Peyer's patch (tissue), 4 donors: ENCODE data around the gene GMFB. TPM values are rescaled to one million over a fixed set of nuclear protein-coding genes. Genes with fewer than 3 reads are reported as not detected.

ENCODE experiments used
- DNase-seq, 3 donors: peaks; one replicate each; pipeline ENCODE4 v3.0.0-alpha.2; 2017 to 2019
- H3K27ac ChIP-seq, 4 donors: fragments of 200-600 bp; sonication (generic); one replicate each; pipeline ENCODE4 v1.5.1; 2016 to 2019
- H3K27me3 ChIP-seq, 2 donors: fragments of 200-600 bp; sonication (generic); one replicate each; pipeline ENCODE4 v1.5.1; 2019
- H3K36me3 ChIP-seq, 3 donors: fragments of 200-600 bp; sonication (generic); one replicate each; pipeline ENCODE4 v1.5.1; 2016 to 2019
- H3K4me1 ChIP-seq, 4 donors: fragments of 200-600 bp; sonication (generic); one replicate each; pipeline ENCODE4 v1.5.1; 2016 to 2019
- H3K4me3 ChIP-seq, 4 donors: fragments of 200-600 bp; sonication (generic); 1 replicate in 3 of 4; 2 replicates in 1 of 4; pipeline ENCODE4 v1.5.1; 2016 to 2019; ENCODE audit warnings: mild to moderate bottlenecking in 1 of 4
- H3K9me3 ChIP-seq, 4 donors: fragments of 200-600 bp; sonication (generic); one replicate each; pipeline ENCODE4 v1.5.1; 2016 to 2019; ENCODE audit warnings: mild to moderate bottlenecking in 1 of 4
- CTCF ChIP-seq, 6 experiments: fragments of 450-650 bp in 4 of 6; fragments of 200-600 bp in 2 of 6; sonication (generic) in 1 of 6; IDR thresholded peaks; one replicate each; pipeline ENCODE4 v1.5.1; 2017 to 2019; ENCODE audit warnings: antibody characterized with exemption in 6 of 6, mild to moderate bottlenecking in 3 of 6, moderate library complexity in 1 of 6
- POLR2A ChIP-seq, 2 donors: fragments of 450-650 bp; IDR thresholded peaks; one replicate each; pipeline ENCODE4 v1.5.1; 2017; ENCODE audit warnings: antibody characterized with exemption in 2 of 2, mild to moderate bottlenecking in 2 of 2, moderate library complexity in 2 of 2
- total RNA-seq, 4 donors: library from RNA; depleted of rRNA; stranded (reverse); fragments of >200 nt; gene quantifications; one replicate each; pipeline ENCODE4 v1.1.0, GENCODE V29; 2016

GMFB gene
- total RNA-seq, 4 donors from 2014 or later: 35.5 to 60.9 (median 41.3) TPM

DNA sequence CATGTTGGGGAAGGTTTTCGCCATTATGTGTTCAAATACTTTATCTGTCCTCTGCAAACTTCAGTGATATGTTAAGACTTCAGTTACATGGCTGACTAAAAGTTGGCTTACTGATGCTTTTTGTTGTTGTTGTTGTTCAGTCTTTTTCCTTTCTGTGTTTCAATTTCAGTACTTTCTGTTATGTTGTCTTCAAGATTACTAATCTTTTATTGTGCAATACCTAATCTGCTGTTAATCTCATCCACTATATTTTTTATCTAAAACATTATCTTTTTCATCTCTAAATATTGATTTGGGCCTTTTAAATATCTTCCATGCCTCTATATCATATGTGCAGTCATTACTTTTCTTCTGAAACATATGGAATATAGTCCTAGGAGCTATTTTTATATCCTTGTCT lies 27.9 kb upstream of the GMFB start:
- Histone ChIP-seq H3K9me3 (no peaks in the 10 kb centered on the region), H3K27me3 (no peaks in the 10 kb centered on the region), H3K27ac (no peak overlapping the region), H3K4me1 (no peaks in the 10 kb centered on the region), H3K4me3 (no peak overlapping the region), H3K36me3 (peaks cover 0 to 3% (median 0%) of the 10 kb centered on the region in 3 donors)
- no peak for TF ChIP-seq CTCF (IDR thresholded peaks at IDR 0.05)
- no peak for TF ChIP-seq POLR2A (IDR thresholded peaks at IDR 0.05)
- no peak for DNase-seq

DNA sequence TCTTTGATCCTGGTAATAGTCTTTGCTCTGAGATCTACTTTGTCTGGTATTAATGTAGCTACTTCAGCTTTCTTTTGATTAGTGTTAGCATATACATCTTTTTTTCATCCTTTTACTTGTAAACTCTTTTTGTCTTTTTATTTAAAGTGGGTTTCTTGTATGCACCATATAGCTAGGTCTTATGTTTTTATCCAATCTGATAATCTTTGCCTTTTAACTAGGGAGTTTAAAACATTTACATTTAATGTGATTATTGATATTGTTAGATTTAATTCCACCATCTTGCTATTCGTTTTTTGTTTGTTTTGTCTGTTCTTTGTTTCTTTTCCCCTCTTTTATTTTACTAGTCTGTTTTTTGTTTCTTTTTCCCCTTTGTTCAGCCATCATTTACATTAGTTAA lies 26.9 kb upstream of the GMFB start:
- Histone ChIP-seq H3K9me3 (no peaks in the 10 kb centered on the region), H3K4me3 (no peak overlapping the region), H3K36me3 (peaks cover 0 to 3% (median 0%) of the 10 kb centered on the region in 3 donors), H3K27ac (no peak overlapping the region), H3K4me1 (peaks cover 0 to 7% (median 3%) of the 10 kb centered on the region in 4 donors), H3K27me3 (no peaks in the 10 kb centered on the region)
- TF ChIP-seq CTCF (IDR thresholded peaks at IDR 0.05) (no peak), POLR2A (IDR thresholded peaks at IDR 0.05) (no peak)
- no peak for DNase-seq

- no peak for DNase-seq
- peaks cover 0 to 3% (median 0%) of the 10 kb centered on the region in 3 donors for H3K36me3 ChIP-seq
- no peaks in the 10 kb centered on the region for H3K27me3 ChIP-seq
- H3K27ac ChIP-seq: no peak overlapping the region
- H3K4me3 ChIP-seq: no peak overlapping the region
- TF ChIP-seq POLR2A (IDR thresholded peaks at IDR 0.05): no peak
- TF ChIP-seq CTCF (IDR thresholded peaks at IDR 0.05): no peak
- no peaks in the 10 kb centered on the region for H3K9me3 ChIP-seq
- peaks cover 0 to 11% (median 6%) of the 10 kb centered on the region in 4 donors for H3K4me1 ChIP-seq
Measured at GRCh38 chr14:54512393-54512792, 23.6 kb upstream of the GMFB start.

DNA sequence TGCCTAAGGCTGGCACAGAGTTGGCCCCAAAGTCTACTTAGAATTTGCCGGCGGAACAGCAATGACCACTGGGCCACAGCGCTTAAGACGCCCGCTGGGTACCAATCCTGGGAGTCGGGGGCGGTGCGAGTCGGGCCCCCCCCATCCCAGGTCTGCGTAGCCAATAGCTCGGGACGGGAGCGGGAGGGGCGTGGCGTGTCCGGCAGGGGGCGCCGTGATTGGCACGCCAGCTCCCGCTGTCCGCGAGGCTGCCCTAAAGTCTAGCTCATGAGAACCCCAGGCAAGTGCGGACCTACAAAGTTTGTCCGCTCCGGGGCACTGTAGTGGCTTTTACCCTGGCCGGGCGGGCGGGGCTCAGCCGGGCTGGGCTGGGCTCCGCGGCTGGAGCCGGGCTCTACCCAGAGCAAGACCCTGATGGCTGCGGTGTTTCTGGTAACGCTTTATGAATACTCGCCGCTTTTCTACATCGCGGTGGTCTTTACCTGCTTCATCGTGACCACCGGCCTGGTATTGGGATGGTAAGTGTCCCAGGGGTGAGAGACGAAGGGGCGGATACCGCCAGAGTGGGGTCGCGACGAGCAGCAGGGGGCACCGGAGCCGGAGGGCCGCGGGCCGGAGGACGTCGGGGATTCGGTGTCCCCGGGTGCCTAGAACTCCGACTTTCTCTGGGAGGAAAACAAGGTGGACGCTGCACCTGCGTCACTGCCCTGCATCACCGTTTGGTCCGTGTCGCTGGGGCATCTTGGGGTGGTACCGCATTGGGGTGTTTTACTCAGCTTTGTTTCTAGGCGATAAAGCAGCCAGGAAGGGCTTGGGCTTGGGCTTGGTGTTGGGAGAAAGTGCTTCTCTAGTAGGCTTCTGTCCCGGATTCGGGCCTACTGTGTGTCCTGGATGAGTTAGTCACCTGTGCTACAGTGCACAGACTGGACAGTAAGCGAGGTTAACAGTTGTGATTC lies 21.0 kb upstream of the GMFB start, which contains the start of gene CGRRF1:
Gene CGRRF1, plus strand, starts transcription at position 361 of the 956 bp plus-strand sequence. Its CDS starts 54 bp downstream, at position 415.
- peak within 1 kb of the TSS; percentile 80 to 93 (median 89) for H3K4me3 ChIP-seq
- H3K9me3 ChIP-seq: no peaks in the 10 kb centered on the region
- DNase-seq: peak; percentile 97 to 100 (median 98)
- peaks cover 0 to 11% (median 6%) of the 10 kb centered on the region in 4 donors for H3K4me1 ChIP-seq
- no peaks in the 10 kb centered on the region for H3K36me3 ChIP-seq
- H3K27ac ChIP-seq: peak within 1 kb of the TSS; percentile 74 to 82 (median 80)
- peak; percentile 59 to 67 for TF ChIP-seq POLR2A (IDR thresholded peaks at IDR 0.05)
- peak; percentile 72 to 87 (median 77) for TF ChIP-seq CTCF (IDR thresholded peaks at IDR 0.05)
- no peaks in the 10 kb centered on the region for H3K27me3 ChIP-seq

GRCh38 chr14:54503486-54503885 lies 14.7 kb upstream of the GMFB start:
- no peak overlapping the region for H3K4me3 ChIP-seq
- TF ChIP-seq POLR2A (IDR thresholded peaks at IDR 0.05) (no peak), CTCF (IDR thresholded peaks at IDR 0.05) (peak in 3 of 6 experiments; percentile 23 to 34 (median 25))
- H3K9me3 ChIP-seq: no peaks in the 10 kb centered on the region
- no peaks in the 10 kb centered on the region for H3K27me3 ChIP-seq
- H3K27ac ChIP-seq: no peak overlapping the region
- peaks cover 0 to 2% (median 0%) of the 10 kb centered on the region in 4 donors for H3K4me1 ChIP-seq
- no peak for DNase-seq
- H3K36me3 ChIP-seq: no peaks in the 10 kb centered on the region
